ENCODE data around the gene SATB1.
"Not testable (repeated sequence)": the region's sequence is repeated elsewhere in the genome, so short reads cannot be mapped to it uniquely, and the experiment has no call there.

SATB1 gene

GRCh38 chr3:18349197-18349798 lies 75.8 kb downstream of the SATB1 start:
- DNase-seq = no peak

- no peak for DNase-seq
Observed at GRCh38 chr3:18346097-18346496, 79.0 kb downstream of the SATB1 start.

GRCh38 chr3:18345015-18345367 lies 80.1 kb downstream of the SATB1 start:
- no peak for DNase-seq

- DNase-seq = no peak
Observed at GRCh38 chr3:18344306-18345014, 80.7 kb downstream of the SATB1 start.

- DNase-seq = no peak
Observed at GRCh38 chr3:18343809-18344208, 81.3 kb downstream of the SATB1 start.

GRCh38 chr3:18338827-18339514 lies 86.2 kb downstream of the SATB1 start:
- no peak for DNase-seq

- DNase-seq = no peak
Observed at GRCh38 chr3:18337231-18337630, 87.9 kb downstream of the SATB1 start.

GRCh38 chr3:18334837-18335601 lies 90.1 kb downstream of the SATB1 start:
- no peak for DNase-seq

- not testable (repeated sequence) for DNase-seq
Observed at GRCh38 chr3:18330772-18331441, 94.2 kb downstream of the SATB1 start.

GRCh38 chr3:18308096-18308650 lies 117.0 kb downstream of the SATB1 start:
- no peak for DNase-seq

- DNase-seq = no peak
Observed at GRCh38 chr3:18307529-18307928, 117.6 kb downstream of the SATB1 start.

- no peak for DNase-seq
Observed at GRCh38 chr3:18302517-18302916, 122.6 kb downstream of the SATB1 start.

GRCh38 chr3:18301781-18302180 lies 123.4 kb downstream of the SATB1 start:
- no peak for DNase-seq

- DNase-seq = no peak
Observed at GRCh38 chr3:18300916-18301315, 124.2 kb downstream of the SATB1 start.

GRCh38 chr3:18297126-18297525 lies 128.0 kb downstream of the SATB1 start:
- DNase-seq = no peak

Data from RPMI8226 (cell line).